Brain microvascular endothelial cell (primary cell): Measurements from ENCODE around the gene KIF3B.
"Not testable (repeated sequence)": the region's sequence is repeated elsewhere in the genome, so short reads cannot be mapped to it uniquely, and the experiment has no call there.

Source experiments
- DNase-seq: peaks from one replicate; pipeline ENCODE4 v3.0.0-alpha.2; 2020
- H3K27ac ChIP-seq: fragments of 250-450 bp; sonication (Bioruptor Pico); 2 replicates; pipeline ENCODE4 v1.5.1; 2020; ENCODE audit warnings: mild to moderate bottlenecking, moderate library complexity
- H3K27me3 ChIP-seq: fragments of 250-450 bp; sonication (Bioruptor Pico); replicated peaks from 2 replicates; pipeline ENCODE4 v1.5.1; 2020; ENCODE audit warnings: mild to moderate bottlenecking
- H3K36me3 ChIP-seq: fragments of 250-450 bp; sonication (Bioruptor Pico); replicated peaks from 2 replicates; pipeline ENCODE4 v1.5.1; 2020; ENCODE audit warnings: mild to moderate bottlenecking
- H3K4me3 ChIP-seq: 2 replicates; pipeline ENCODE4 v1.5.1; 2011; ENCODE audit warnings: low read depth, mild to moderate bottlenecking, control low read depth, low read length, moderate library complexity
- in situ Hi-C: cut with HindIII; loops from 2 replicates; pipeline ENCODE4 v1.10.0; 2017; ENCODE audit warnings: low sequenced_read_pairs, low pct_ligation_motif_present
- TF ChIP-seq, protein P1 (sequence below): IDR thresholded peaks from 2 replicates; pipeline ENCODE4 v1.5.1; 2011; ENCODE audit warnings: low read depth, mild to moderate bottlenecking, moderate library complexity, low read length, control low read depth, inconsistent platforms; ENCODE audit errors: missing control alignments

KIF3B gene

DNA sequence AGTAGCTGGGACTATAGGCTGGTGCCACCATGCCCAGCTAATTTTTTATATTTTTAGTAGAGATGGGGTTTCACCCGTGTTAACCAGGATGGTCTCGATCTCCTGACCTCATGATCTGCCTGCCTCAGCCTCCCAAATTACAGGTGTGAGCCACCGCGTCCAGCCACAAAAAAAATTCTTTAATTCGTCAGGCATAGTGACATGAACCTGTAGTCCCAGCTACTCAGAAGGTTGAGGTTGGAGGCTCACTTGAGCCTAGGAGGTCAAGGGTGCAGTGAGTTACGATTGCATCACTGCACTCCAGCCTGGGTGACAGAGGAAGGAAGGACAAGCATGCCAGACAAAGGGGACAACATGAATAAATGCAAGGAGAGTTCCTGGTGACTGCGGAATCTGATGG is 61.2 kb downstream of the KIF3B start:
- Histone ChIP-seq H3K27ac (no peak overlapping the region), H3K4me3 (no peak overlapping the region), H3K36me3 (no peaks in the 10 kb centered on the region), H3K27me3 (no peaks in the 10 kb centered on the region)
- TF ChIP-seq, protein P1, sequence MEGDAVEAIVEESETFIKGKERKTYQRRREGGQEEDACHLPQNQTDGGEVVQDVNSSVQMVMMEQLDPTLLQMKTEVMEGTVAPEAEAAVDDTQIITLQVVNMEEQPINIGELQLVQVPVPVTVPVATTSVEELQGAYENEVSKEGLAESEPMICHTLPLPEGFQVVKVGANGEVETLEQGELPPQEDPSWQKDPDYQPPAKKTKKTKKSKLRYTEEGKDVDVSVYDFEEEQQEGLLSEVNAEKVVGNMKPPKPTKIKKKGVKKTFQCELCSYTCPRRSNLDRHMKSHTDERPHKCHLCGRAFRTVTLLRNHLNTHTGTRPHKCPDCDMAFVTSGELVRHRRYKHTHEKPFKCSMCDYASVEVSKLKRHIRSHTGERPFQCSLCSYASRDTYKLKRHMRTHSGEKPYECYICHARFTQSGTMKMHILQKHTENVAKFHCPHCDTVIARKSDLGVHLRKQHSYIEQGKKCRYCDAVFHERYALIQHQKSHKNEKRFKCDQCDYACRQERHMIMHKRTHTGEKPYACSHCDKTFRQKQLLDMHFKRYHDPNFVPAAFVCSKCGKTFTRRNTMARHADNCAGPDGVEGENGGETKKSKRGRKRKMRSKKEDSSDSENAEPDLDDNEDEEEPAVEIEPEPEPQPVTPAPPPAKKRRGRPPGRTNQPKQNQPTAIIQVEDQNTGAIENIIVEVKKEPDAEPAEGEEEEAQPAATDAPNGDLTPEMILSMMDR, result no peak
- in situ Hi-C loops, result no loop called here
- DNase-seq, result no peak

DNA sequence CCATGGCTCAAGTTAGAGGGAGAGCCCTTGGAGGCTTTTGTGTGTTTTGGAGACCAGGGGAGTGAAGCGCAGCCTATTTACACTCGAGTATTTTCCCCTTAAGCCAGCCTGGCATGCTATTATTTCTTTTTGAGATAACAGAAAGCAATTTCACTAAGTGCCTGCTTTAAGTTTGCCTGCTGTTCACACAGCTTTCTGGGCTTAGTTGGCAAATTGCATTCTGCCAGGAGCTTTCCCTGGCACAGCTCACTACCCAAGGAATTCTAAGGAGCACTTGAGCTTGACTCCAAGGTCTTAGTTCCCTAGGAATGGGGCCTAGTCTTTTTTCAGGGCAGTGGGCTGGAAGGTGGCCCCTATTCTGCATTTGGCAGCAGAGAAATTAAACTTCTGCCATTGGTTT is 61.7 kb downstream of the KIF3B start:
- Histone ChIP-seq H3K27me3 (no peaks in the 10 kb centered on the region), H3K4me3 (no peak overlapping the region), H3K27ac (no peak overlapping the region), H3K36me3 (no peaks in the 10 kb centered on the region)
- no peak for DNase-seq
- in situ Hi-C loops, result no loop called here
- TF ChIP-seq, protein P1, result no peak

DNA sequence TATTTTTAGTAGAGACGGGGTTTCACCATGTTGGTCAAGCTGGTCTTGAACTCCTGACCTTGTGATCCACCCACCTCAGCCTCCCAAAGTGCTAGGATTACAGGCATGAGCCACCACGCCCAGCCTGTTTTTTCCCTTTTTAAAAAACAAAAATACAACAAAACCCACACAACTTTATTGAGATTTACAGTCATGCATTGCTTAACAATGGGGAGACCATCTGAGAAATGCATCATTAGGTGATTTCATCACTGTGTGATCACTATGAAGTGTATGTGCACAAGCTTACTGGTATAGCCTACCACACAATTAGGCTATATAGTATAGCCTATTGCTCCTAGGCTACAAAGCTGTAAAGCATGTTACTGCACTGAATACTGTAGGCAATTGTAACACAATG is 63.6 kb downstream of the KIF3B start:
- DNase-seq, H3K4me3 ChIP-seq, H3K27me3 ChIP-seq, H3K27ac ChIP-seq, H3K36me3 ChIP-seq, in situ Hi-C loops: not testable (repeated sequence)

DNA sequence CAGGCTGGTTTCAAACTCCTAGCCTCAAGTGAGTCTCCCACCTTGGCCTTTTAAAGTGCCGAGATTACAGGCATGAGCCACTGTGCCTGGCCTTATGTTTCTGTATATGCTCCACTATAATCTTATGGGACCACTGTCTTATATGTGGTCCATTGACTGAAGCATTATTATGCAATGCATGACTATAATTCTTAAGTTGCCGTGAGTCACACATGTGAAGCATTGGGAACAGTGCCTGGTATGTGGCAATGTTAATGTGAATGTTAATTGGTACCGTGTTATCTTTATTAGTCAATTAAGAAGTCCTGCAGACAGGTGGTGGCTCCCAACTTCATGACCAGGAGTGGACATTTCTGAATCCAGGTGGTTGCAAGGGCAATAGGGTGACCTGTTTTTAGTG is 66.0 kb downstream of the KIF3B start:
- TF ChIP-seq, protein P1, result no peak
- in situ Hi-C loops, result no loop called here
- no peak for DNase-seq

DNA sequence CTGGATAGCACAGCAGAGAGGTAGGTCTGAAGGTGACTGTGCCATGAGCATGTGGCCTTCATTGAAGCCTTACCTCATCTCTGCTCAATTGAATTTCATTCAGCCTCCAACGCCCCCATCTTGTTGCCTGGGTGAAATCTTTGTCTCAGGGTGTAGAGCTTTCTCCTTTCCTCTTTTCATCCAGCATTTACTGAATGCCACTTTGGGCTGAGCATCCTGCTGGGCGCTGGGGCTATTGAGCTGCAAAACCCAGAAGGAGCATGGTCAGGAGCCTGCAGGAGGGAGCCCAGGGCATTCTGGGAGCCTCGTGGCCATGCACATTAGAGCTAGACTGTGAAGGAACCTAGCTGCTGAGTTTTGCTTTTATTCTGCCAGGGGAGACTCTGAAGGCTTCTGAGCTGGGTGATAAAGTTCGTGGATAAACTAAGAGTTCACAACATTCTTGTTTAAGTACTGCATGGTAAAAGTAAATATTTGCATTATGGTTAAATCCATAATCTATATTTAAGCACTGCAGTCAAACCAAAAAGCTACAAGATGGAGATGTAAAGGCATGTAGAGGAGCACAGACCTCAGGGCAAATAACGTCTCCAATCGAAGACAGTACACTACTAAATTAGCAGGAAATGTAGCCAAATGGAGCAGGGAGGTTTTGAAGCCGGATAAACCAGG is 67.5 kb downstream of the KIF3B start:
- Histone ChIP-seq H3K27ac (no peak overlapping the region), H3K27me3 (no peaks in the 10 kb centered on the region), H3K4me3 (no peak overlapping the region), H3K36me3 (no peaks in the 10 kb centered on the region)
- in situ Hi-C loops, result no loop called here
- DNase-seq, result no peak
- TF ChIP-seq, protein P1, result no peak

More for the DNA sequence above, 66.0 kb downstream of the KIF3B start:
- H3K36me3 ChIP-seq, result no peaks in the 10 kb centered on the region
- H3K27ac ChIP-seq, result no peak overlapping the region
- H3K4me3 ChIP-seq, result no peak overlapping the region
- H3K27me3 ChIP-seq, result no peaks in the 10 kb centered on the region

DNA sequence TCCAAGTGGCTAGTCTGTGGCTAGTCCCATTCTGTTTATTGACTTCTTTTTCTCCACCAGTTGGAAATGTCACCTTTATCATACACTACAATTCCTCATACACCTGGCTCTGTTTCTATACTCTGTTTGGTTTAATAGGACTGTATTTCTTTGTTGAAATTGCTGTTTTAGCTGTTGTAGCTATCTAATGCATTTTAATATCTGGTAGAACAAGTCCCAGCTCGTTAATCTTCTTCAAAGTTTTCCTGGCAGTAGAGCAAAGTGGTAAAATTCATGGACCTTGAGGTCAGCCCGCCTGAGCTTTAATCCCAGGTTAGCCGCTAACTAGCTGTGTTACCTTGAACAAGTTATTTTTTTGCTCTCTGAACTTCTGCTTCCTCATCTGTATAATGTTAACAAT is 70.8 kb downstream of the KIF3B start:
- in situ Hi-C loops, result no loop called here
- TF ChIP-seq, protein P1, result no peak
- DNase-seq, result no peak
- H3K27me3 ChIP-seq, result no peaks in the 10 kb centered on the region
- H3K4me3 ChIP-seq, result no peak overlapping the region
- H3K36me3 ChIP-seq, result no peaks in the 10 kb centered on the region
- no peak overlapping the region for H3K27ac ChIP-seq
